ENCODE measurements around the gene CHD6. TPM values are rescaled to one million over a fixed set of nuclear protein-coding genes. Genes with fewer than 3 reads are reported as not detected.

Gene CHD6
- total and polyA plus RNA-seq, 4 donors, result 3.3 to 23.4 (median 18.2) TPM

GRCh38 chr20:41395667-41396664 is 222.2 kb downstream of the CHD6 start:
- no peak overlapping the region for H3K27ac ChIP-seq (ENCODE audit: low read depth in 1 of 2, low read length in 2 of 2)

GRCh38 chr20:41394931-41395666 is 223.1 kb downstream of the CHD6 start:
- peaks cover 0 to 15% (median 4%) of the 10 kb centered on the region in 4 donors for H3K4me1 ChIP-seq (ENCODE audit: control insufficient read depth in 4 of 4, insufficient read depth in 4 of 4, low read length in 3 of 4)
- H3K36me3 ChIP-seq (ENCODE audit: control insufficient read depth in 4 of 4, insufficient read depth in 3 of 4, low read depth in 1 of 4, low read length in 3 of 4), result no peaks in the 10 kb centered on the region
- H3K27ac ChIP-seq (ENCODE audit: low read depth in 1 of 2, low read length in 2 of 2), result no peak overlapping the region
- no peak overlapping the region for H3K9ac ChIP-seq (ENCODE audit: low read depth in 1 of 2, low read length in 2 of 2)
- no peaks in the 10 kb centered on the region for H3K9me3 ChIP-seq (ENCODE audit: control insufficient read depth in 4 of 4, low read length in 3 of 4)
- DNase-seq (ENCODE audit: low spot score), result no peak
- TF ChIP-seq GABPA (IDR thresholded peaks at IDR 0.05 in 1 of 2, conservative IDR thresholded peaks at IDR 0.05 in 1 of 2) (no peak), HNF4G (IDR thresholded peaks at IDR 0.05) (no peak), EGR1 (IDR thresholded peaks at IDR 0.05; ENCODE audit: low read depth in 2 of 2) (no peak), SP1 (IDR thresholded peaks at IDR 0.05) (no peak), JUND (IDR thresholded peaks at IDR 0.05) (no peak), FOXA1 (IDR thresholded peaks at IDR 0.05) (no peak), RAD21 (IDR thresholded peaks at IDR 0.05) (no peak), HNF4A (conservative IDR thresholded peaks at IDR 0.05) (no peak)
- TF ChIP-seq, protein P1, sequence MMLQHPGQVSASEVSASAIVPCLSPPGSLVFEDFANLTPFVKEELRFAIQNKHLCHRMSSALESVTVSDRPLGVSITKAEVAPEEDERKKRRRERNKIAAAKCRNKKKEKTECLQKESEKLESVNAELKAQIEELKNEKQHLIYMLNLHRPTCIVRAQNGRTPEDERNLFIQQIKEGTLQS (IDR thresholded peaks at IDR 0.05), result no peak
- TF ChIP-seq, protein P2, sequence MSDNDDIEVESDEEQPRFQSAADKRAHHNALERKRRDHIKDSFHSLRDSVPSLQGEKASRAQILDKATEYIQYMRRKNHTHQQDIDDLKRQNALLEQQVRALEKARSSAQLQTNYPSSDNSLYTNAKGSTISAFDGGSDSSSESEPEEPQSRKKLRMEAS (IDR thresholded peaks at IDR 0.05), result no peak
- no peak overlapping the region for H3K4me3 ChIP-seq (ENCODE audit: low read depth in 1 of 3, low read length in 3 of 3)
- 89% methylated on average over 9 of the region's 9 CpGs for whole genome bisulfite sequencing
- no peaks in the 10 kb centered on the region for H3K27me3 ChIP-seq (ENCODE audit: control insufficient read depth in 4 of 4, insufficient read depth in 4 of 4, low read length in 3 of 4)

More at GRCh38 chr20:41395667-41396664, 222.2 kb downstream of the CHD6 start:
- WGBS, result 73% methylated on average over 18 of the region's 18 CpGs
- H3K27me3 ChIP-seq (ENCODE audit: control insufficient read depth in 4 of 4, insufficient read depth in 4 of 4, low read length in 3 of 4), result no peaks in the 10 kb centered on the region
- peaks cover 0 to 15% (median 4%) of the 10 kb centered on the region in 4 donors for H3K4me1 ChIP-seq (ENCODE audit: control insufficient read depth in 4 of 4, insufficient read depth in 4 of 4, low read length in 3 of 4)
- TF ChIP-seq YY1 (IDR thresholded peaks at IDR 0.05), result no peak
- no peak for TF ChIP-seq GABPA (IDR thresholded peaks at IDR 0.05 in 1 of 2, conservative IDR thresholded peaks at IDR 0.05 in 1 of 2)
- no peak for TF ChIP-seq EGR1 (IDR thresholded peaks at IDR 0.05; ENCODE audit: low read depth in 2 of 2)
- TF ChIP-seq, protein P3, sequence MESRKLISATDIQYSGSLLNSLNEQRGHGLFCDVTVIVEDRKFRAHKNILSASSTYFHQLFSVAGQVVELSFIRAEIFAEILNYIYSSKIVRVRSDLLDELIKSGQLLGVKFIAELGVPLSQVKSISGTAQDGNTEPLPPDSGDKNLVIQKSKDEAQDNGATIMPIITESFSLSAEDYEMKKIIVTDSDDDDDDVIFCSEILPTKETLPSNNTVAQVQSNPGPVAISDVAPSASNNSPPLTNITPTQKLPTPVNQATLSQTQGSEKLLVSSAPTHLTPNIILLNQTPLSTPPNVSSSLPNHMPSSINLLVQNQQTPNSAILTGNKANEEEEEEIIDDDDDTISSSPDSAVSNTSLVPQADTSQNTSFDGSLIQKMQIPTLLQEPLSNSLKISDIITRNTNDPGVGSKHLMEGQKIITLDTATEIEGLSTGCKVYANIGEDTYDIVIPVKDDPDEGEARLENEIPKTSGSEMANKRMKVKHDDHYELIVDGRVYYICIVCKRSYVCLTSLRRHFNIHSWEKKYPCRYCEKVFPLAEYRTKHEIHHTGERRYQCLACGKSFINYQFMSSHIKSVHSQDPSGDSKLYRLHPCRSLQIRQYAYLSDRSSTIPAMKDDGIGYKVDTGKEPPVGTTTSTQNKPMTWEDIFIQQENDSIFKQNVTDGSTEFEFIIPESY (IDR thresholded peaks at IDR 0.05), result no peak
- TF ChIP-seq FOXA2 (IDR thresholded peaks at IDR 0.05), result no peak
- TF ChIP-seq REST (IDR thresholded peaks at IDR 0.05), result no peak
- no peak for DNase-seq (ENCODE audit: low spot score)
- H3K4me3 ChIP-seq (ENCODE audit: low read depth in 1 of 3, low read length in 3 of 3), result no peak overlapping the region
- no peaks in the 10 kb centered on the region for H3K36me3 ChIP-seq (ENCODE audit: control insufficient read depth in 4 of 4, insufficient read depth in 3 of 4, low read depth in 1 of 4, low read length in 3 of 4)
- H3K9me3 ChIP-seq (ENCODE audit: control insufficient read depth in 4 of 4, low read length in 3 of 4), result no peaks in the 10 kb centered on the region
- no peak overlapping the region for H3K9ac ChIP-seq (ENCODE audit: low read depth in 1 of 2, low read length in 2 of 2)

Data from liver (tissue), 9 donors.